GM12872 (cell line): ENCODE results near the gene NCOA3.

Source experiments
- TF ChIP-seq, protein P1 (sequence below): IDR thresholded peaks from 3 replicates; pipeline ENCODE4 v1.5.1; 2011; ENCODE audit warnings: low read depth, mild to moderate bottlenecking, low read length, moderate library complexity; ENCODE audit not compliant: insufficient read depth

Gene NCOA3

DNA sequence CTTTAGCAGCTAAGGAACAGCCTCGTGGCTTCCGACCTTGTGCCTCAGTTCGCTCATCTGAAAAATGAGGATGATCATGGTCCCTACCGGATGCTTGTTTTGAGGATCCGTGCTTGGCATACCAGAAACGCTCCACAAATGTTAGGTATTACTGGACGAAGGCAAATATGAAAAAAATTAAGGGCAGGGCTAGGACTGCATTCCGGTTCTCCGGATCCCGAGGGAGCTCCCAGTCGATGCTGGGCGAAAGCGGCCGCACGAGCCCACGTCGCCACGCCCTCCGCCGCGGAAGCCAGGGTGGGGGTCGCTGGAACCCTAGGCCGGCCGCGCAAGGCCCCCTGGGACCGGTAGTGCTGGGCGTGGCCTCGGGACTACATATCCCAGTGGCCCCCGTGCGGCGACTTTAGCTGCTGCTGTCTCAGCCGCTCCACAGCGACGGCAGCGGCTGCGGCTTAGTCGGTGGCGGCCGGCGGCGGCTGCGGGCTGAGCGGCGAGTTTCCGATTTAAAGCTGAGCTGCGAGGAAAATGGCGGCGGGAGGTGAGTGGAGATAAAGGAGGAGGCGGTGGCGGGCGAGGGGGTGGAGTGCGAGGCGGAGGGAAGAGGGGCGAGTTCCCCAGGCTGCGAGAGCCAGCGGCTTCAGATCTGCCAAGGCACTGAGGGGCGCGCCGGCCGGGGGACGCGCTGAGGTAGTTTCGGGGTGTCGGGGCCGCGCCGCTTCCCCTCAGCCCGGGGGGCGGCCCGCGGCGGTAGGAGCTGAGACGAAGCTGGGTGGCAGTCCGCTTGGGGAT is at the start of gene NCOA3:
Gene NCOA3, plus strand, starts transcription at position 406 of the 789 bp plus-strand sequence. CDS start 120,361 bp downstream, outside the sequence.
- TF ChIP-seq, protein P1, sequence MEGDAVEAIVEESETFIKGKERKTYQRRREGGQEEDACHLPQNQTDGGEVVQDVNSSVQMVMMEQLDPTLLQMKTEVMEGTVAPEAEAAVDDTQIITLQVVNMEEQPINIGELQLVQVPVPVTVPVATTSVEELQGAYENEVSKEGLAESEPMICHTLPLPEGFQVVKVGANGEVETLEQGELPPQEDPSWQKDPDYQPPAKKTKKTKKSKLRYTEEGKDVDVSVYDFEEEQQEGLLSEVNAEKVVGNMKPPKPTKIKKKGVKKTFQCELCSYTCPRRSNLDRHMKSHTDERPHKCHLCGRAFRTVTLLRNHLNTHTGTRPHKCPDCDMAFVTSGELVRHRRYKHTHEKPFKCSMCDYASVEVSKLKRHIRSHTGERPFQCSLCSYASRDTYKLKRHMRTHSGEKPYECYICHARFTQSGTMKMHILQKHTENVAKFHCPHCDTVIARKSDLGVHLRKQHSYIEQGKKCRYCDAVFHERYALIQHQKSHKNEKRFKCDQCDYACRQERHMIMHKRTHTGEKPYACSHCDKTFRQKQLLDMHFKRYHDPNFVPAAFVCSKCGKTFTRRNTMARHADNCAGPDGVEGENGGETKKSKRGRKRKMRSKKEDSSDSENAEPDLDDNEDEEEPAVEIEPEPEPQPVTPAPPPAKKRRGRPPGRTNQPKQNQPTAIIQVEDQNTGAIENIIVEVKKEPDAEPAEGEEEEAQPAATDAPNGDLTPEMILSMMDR = peak; percentile 45; the same call in 2 of the 3 replicates

DNA sequence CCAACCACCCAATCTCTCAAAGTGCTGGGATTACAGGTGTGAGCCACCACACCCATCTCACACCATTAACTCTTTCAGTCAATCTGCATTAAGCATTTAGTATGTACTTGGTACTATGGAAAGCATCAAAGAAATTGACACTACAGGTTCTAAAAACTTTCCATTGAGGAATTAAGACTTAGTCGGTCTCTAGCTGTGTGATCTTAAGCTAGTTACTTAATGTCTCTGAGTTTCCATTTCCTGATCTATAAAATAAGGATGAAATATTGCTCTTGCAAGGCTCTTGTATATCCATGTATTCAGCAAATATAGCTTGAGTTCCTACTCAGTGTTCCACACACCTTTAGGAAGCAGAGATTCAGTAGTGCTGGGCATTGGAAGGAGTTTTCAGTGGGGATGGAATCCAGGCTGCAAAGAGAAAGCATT is 48.9 kb upstream of the NCOA3 start:
- TF ChIP-seq, protein P1 = no peak

DNA sequence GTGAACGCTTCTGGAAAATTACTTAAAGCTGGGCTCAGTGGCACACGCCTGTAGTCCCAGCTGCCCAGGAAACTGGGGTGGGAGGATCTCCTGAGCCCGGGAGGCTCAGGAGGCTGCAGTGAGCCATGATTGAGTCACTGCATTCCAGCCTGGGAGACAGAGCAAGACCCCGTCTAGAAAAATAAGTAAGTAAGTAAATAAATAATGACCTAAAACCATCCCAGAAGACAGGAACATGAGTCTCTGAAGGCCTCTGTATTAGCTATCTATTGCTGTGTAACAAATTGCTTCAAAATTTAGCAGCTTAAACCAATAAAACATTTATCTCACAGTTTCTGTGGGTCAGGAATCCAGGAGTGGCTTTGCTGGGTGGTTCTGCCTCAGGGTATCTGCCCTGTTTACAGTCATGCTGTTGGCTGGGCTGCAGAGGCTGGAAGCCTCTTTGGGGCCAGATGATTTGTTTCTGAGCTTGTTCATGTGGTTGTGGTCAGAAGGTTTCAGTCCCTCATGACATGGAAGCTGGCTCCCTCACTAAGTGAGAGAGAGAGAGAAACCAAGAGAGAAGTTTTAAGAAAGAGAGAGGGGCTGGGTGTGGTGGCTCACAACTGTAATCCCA is 48.4 kb upstream of the NCOA3 start:
- TF ChIP-seq, protein P1 = no peak

DNA sequence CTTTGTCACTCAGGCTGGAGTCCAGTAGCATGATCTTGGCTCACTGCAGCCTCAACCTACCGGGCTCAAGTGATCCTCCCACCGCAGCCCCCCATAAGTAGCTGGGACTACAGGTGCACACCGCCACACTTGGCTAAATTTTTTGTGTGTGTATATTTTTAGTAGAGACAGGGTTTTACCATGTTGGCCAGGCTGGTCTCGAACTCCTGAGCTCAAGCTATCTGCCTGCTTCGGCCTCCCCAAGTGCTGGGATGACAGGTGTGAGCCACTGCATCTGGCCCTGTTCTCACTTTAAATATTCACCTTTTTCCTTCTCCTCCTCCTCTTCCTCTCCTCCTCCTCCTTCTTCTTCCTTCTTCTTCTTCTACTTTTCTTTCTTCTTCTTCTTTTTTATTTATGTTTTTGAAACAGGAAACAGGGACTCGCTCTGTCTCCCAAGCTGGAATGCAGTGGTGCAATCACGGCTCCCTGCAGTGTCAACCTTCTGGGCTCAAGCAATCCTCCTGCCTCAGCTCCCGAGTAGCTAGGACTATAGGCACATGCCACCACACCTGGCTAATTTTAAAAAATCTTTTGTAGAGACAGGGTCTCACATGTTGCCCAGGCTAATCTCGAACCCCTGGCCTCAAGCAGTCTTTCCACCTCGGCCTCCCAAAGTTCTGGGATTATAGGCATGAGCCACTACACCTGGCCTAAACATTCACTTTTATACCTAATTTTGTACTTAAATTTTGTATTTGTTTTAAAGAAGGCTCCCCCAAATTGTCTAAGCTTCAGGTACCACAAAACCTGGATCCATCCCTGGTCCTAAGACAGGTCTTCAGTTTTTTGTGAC is 47.2 kb upstream of the NCOA3 start:
- TF ChIP-seq, protein P1 = no peak

DNA sequence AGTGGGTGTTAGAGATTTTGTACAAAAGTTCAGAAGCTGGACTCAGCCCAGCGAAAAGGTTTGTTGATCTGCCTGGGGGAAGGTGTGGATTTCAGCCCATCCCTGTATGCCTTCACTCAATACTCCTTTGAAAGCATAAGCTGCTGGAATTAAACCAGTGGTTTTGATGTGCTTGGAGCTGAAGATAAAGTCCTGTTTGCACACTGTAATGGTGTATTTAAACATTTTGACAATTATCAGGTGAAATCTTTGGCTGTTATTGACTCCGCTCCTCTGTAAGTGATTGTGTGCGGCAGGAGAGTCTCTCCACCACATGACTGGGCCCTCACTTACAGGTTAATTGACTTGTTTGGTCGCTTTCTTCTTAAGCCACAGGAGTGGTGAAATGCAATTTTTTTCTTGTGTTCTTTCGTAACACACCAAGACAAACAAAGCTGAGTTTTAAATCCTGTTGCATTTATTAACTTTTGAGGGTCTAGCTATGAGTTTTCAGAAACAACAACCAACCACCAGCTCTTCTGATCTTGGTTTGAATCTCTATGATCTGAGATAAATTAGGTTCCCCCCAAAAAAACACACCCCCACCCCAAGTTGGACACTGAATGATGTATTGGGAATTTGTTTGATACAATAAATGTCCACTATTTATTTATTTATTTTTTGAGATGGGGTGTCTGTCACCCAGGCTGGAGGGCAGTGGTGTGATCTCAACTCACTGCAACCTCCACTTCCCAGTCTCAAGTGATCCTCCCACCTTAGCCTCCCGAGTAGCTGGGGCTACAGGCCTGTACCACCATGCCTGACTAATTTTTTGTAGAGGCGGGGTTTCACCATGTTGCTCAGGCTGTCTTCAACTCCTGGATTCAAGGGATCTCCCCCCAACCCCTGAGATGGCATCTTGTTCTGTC is 46.3 kb upstream of the NCOA3 start:
- TF ChIP-seq, protein P1 = no peak

DNA sequence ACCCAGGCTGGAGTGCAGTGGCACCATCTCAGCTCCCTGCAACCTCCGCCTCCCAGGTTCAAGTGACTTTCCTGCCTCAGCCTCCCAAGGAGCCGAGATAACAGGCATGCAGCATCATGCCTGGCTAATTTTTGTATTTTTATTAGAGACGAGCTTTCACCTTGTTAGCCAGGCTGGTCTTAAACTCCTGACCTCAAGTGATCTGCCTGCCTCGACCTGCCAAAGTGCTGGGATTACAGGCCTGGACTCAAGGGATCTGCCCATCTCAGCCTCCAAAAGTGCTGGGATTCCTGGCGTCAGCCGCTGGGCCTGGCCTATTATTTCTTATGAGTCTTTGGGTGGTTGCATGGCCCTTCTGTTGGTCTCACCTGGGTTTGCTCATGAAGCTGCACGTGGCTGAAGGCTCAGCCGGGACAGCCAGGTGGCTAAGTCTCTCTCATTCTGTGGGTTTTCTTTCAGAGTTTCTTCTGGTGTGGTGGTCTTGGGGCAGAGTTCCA is 45.6 kb upstream of the NCOA3 start:
- TF ChIP-seq, protein P1 = no peak
